ENCODE measurements around the gene PFDN4.

- TF ChIP-seq CTCF (IDR thresholded peaks at IDR 0.05; ENCODE audit: low read depth, low read length) (no peak), POLR2A (IDR thresholded peaks at IDR 0.05; ENCODE audit: extremely low read depth, insufficient read length) (no peak), MAX (IDR thresholded peaks at IDR 0.05; ENCODE audit: low read depth, low read length) (no peak), MYC (IDR thresholded peaks at IDR 0.05; ENCODE audit: low read depth, low read length) (no peak)
Measured at GRCh38 chr20:54260116-54260515, 52.2 kb downstream of the PFDN4 start.

Data from NB4 (cell line).